HepG2 (cell line): Measurements from ENCODE around the gene KAZALD1. TPM values are rescaled to one million over a fixed set of nuclear protein-coding genes. Genes with fewer than 3 reads are reported as not detected.

Source experiments
- ARNTL ChIP-seq: sonication (generic); formaldehyde crosslinking; IDR thresholded peaks from 2 replicates; pipeline ENCODE4 v1.4.0; 2020; ENCODE audit warnings: mild to moderate bottlenecking, missing genetic modification reagents
- CBX1 ChIP-seq: IDR thresholded peaks from one replicate; pipeline ENCODE4 v1.6.1; 2016; ENCODE audit warnings: antibody characterized with exemption, low read depth
- GLMP ChIP-seq: sonication (generic); formaldehyde crosslinking; IDR thresholded peaks from 2 replicates; pipeline ENCODE4 v1.9.0; 2021; ENCODE audit warnings: missing genetic modification reagents, mild to moderate bottlenecking, borderline replicate concordance
- JARID2 ChIP-seq: sonication (generic); formaldehyde crosslinking; IDR thresholded peaks from 2 replicates; pipeline ENCODE4 v1.8.1; 2023; ENCODE audit warnings: missing genetic modification reagents, inconsistent platforms; ENCODE audit not compliant: insufficient replicate concordance
- NR2F1 ChIP-seq, 2 experiments: fragments of 450-650 bp in 1 of 2; formaldehyde crosslinking in 1 of 2; IDR thresholded peaks; 2 replicates each; pipeline versions ENCODE4 v1.5.0 to v1.6.1; 2016 to 2020; ENCODE audit warnings: mild to moderate bottlenecking in 1 of 2, missing compliant biosample characterization in 1 of 2, missing genetic modification reagents in 1 of 2, moderate library complexity in 1 of 2
- RBM22 ChIP-seq: fragments of 200-400 bp; formaldehyde crosslinking; optimal IDR thresholded peaks from 2 replicates; pipeline ENCODE3; 2017; ENCODE audit warnings: mild to moderate bottlenecking, low read length, moderate library complexity
- SKI ChIP-seq: fragments of 450-650 bp; IDR thresholded peaks from one replicate; pipeline ENCODE4 v1.6.1; 2018; ENCODE audit warnings: mild to moderate bottlenecking; ENCODE audit not compliant: partially characterized antibody
- ZNF263 ChIP-seq: sonication (generic); formaldehyde crosslinking; IDR thresholded peaks from 2 replicates; pipeline ENCODE4 v1.4.0; 2020; ENCODE audit warnings: missing genetic modification reagents
- ZNF280D ChIP-seq: sonication (generic); formaldehyde crosslinking; IDR thresholded peaks from 2 replicates; pipeline ENCODE4 v1.5.1; 2020; ENCODE audit warnings: mild to moderate bottlenecking, missing genetic modification reagents
- ZNF382 ChIP-seq: sonication (generic); formaldehyde crosslinking; IDR thresholded peaks from 2 replicates; pipeline ENCODE4 v1.5.0; 2020; ENCODE audit warnings: missing genetic modification reagents, mild to moderate bottlenecking, borderline replicate concordance
- ZNF501 ChIP-seq: sonication (generic); formaldehyde crosslinking; IDR thresholded peaks from 2 replicates; pipeline ENCODE4 v1.5.1; 2020; ENCODE audit warnings: mild to moderate bottlenecking, moderate library complexity, missing genetic modification reagents
- ZNF543 ChIP-seq: sonication (generic); formaldehyde crosslinking; IDR thresholded peaks from 2 replicates; pipeline ENCODE4 v1.4.0; 2020; ENCODE audit warnings: mild to moderate bottlenecking, missing genetic modification reagents
- ZNF713 ChIP-seq: sonication (generic); formaldehyde crosslinking; IDR thresholded peaks from 2 replicates; pipeline ENCODE4 v1.4.0; 2020; ENCODE audit warnings: mild to moderate bottlenecking, missing genetic modification reagents
- ZXDC ChIP-seq: sonication (generic); formaldehyde crosslinking; IDR thresholded peaks from 2 replicates; pipeline ENCODE4 v1.5.0; 2020; ENCODE audit warnings: mild to moderate bottlenecking, missing genetic modification reagents
- polyA plus RNA-seq, 8 experiments: library from polyadenylated mRNA; depleted of rRNA in 3 of 8; stranded (reverse) in 7 of 8; unstranded in 1 of 8; fragments of >200 nt; fragmentation: Illumina TruSeq in 4 of 8; extraction: Trizol in 4 of 8; gene quantifications; 2 replicates each; pipeline versions ENCODE4 v1.2.1 to v1.2.3, GENCODE V29; 2011 to 2016; ENCODE audit warnings: low read depth in 4 of 8, missing spikeins in 1 of 8, mixed read lengths in 1 of 8; ENCODE audit not compliant: insufficient read depth in 1 of 8
- total RNA-seq, 5 experiments: library from RNA; depleted of rRNA; stranded (reverse); fragments of >200 nt; fragmentation: Illumina TruSeq; extraction: Trizol; gene quantifications; 2 replicates each; pipeline ENCODE4 v1.2.3, GENCODE V29; 2016; ENCODE audit warnings: low read depth in 1 of 5
- TF ChIP-seq, protein P1 (sequence below): sonication (generic); formaldehyde crosslinking; IDR thresholded peaks from 2 replicates; pipeline ENCODE4 v1.8.1; 2023; ENCODE audit warnings: mild to moderate bottlenecking, missing genetic modification reagents
- TF ChIP-seq, protein P2 (sequence below): sonication (generic); formaldehyde crosslinking; IDR thresholded peaks from 2 replicates; pipeline ENCODE4 v1.5.1; 2020; ENCODE audit warnings: missing genetic modification reagents, mild to moderate bottlenecking, borderline replicate concordance
- TF ChIP-seq, protein P3 (sequence below): sonication (generic); formaldehyde crosslinking; IDR thresholded peaks from 2 replicates; pipeline ENCODE4 v1.4.0; 2020; ENCODE audit warnings: mild to moderate bottlenecking, missing genetic modification reagents
- TF ChIP-seq, protein P4 (sequence below): IDR thresholded peaks from 2 replicates; pipeline ENCODE4 v1.6.1; 2012; ENCODE audit warnings: inconsistent platforms

KAZALD1 gene
- total and polyA plus RNA-seq, 2 of the 13 experiments (the other 11 are each of a cell fraction or from before 2014, with no cell fraction given) = 16.7 to 27.7 TPM

- TF ChIP-seq, protein P1, sequence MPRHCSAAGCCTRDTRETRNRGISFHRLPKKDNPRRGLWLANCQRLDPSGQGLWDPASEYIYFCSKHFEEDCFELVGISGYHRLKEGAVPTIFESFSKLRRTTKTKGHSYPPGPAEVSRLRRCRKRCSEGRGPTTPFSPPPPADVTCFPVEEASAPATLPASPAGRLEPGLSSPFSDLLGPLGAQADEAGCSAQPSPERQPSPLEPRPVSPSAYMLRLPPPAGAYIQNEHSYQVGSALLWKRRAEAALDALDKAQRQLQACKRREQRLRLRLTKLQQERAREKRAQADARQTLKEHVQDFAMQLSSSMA = no peak
- TF ChIP-seq, protein P2, sequence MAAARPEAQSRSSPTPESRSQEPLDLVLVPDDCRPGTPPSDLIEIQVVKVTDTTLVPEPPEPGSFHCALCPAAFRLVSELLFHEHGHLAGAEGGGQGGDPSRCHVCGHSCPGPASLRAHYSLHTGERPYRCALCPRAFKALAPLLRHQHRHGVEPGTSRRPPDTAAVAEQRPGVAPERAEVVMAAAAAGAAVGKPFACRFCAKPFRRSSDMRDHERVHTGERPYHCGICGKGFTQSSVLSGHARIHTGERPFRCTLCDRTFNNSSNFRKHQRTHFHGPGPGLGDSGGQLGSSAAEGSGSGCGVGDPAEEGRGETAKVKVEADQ (CRISPR knock-in tag) = no peak
- TF ChIP-seq SKI (no peak), GLMP (CRISPR knock-in tag) (no peak), ZNF543 (CRISPR knock-in tag) (no peak), ZNF382 (CRISPR knock-in tag) (no peak), ZNF263 (no peak), JARID2 (CRISPR knock-in tag) (no peak), ZNF501 (no peak), RBM22 (no peak), ZXDC (CRISPR knock-in tag) (peak; percentile 22; the same call in 1 of the 2 replicates), NR2F1 (CRISPR knock-in tag; IDR thresholded peaks at IDR 0.05) (no peak), ZNF713 (CRISPR knock-in tag) (0 out of 2 replicates have a peak, but pooled peaks have one; percentile 40), ZNF280D (CRISPR knock-in tag) (no peak), ARNTL (CRISPR knock-in tag) (no peak; the same call in 1 of the 2 replicates), CBX1 (peak; percentile 0)
- TF ChIP-seq, protein P3, sequence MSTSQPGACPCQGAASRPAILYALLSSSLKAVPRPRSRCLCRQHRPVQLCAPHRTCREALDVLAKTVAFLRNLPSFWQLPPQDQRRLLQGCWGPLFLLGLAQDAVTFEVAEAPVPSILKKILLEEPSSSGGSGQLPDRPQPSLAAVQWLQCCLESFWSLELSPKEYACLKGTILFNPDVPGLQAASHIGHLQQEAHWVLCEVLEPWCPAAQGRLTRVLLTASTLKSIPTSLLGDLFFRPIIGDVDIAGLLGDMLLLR (CRISPR knock-in tag) = no peak; the same call in 1 of the 2 replicates
- TF ChIP-seq, protein P4, sequence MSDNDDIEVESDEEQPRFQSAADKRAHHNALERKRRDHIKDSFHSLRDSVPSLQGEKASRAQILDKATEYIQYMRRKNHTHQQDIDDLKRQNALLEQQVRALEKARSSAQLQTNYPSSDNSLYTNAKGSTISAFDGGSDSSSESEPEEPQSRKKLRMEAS = no peak
Measured at GRCh38 chr10:101061624-101062231, at the start of gene KAZALD1 (continued).
